OCI-LY3 (cell line): ENCODE data around the gene HSD11B2.

ENCODE experiments used
- EZH2phosphoT487 ChIP-seq: fragments of 200-600 bp; shearing (Covaris generic); IDR thresholded peaks from 2 replicates; pipeline ENCODE4 v1.6.1; 2018; ENCODE audit warnings: antibody characterized with exemption, mixed run types, low read depth
- TF ChIP-seq, protein P1 (sequence below): fragments of 200-600, 300-600 bp; sonication (generic); IDR thresholded peaks from 2 replicates; pipeline ENCODE4 v1.5.1; 2014; ENCODE audit warnings: antibody characterized with exemption, low read length, low read depth

DNA sequence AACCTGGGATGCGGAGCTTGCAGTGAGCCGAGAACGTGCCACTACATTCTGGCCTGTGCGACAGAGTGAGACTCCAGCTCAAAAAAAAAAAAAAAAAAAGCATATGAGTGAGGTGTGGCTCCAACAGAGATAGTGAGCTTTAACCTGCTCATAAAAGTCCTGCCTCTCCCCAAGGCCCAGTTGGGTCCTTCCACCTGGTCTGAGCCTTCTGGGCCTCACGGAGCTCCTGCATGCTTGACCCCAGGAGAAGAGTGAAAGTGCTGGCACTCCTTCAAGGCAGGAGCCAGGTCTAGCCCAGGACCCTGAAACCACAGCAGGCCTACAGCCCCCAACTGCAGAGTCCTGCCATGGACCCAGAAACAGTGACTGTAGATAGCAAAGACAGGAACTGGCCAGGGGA, 17.7 kb downstream of the HSD11B2 start:
- TF ChIP-seq EZH2phosphoT487: no peak
- TF ChIP-seq, protein P1, sequence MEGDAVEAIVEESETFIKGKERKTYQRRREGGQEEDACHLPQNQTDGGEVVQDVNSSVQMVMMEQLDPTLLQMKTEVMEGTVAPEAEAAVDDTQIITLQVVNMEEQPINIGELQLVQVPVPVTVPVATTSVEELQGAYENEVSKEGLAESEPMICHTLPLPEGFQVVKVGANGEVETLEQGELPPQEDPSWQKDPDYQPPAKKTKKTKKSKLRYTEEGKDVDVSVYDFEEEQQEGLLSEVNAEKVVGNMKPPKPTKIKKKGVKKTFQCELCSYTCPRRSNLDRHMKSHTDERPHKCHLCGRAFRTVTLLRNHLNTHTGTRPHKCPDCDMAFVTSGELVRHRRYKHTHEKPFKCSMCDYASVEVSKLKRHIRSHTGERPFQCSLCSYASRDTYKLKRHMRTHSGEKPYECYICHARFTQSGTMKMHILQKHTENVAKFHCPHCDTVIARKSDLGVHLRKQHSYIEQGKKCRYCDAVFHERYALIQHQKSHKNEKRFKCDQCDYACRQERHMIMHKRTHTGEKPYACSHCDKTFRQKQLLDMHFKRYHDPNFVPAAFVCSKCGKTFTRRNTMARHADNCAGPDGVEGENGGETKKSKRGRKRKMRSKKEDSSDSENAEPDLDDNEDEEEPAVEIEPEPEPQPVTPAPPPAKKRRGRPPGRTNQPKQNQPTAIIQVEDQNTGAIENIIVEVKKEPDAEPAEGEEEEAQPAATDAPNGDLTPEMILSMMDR: no peak
